Vagina (tissue), 2 donors: ENCODE measurements around the gene LSM11.

ENCODE experiments used
- POLR2A ChIP-seq, 2 donors: fragments of 450-650 bp; IDR thresholded peaks; one replicate each; pipeline ENCODE4 v1.6.1; 2017; ENCODE audit warnings: antibody characterized with exemption in 2 of 2, mild to moderate bottlenecking in 2 of 2, moderate library complexity in 2 of 2
- TF ChIP-seq, protein P1 (sequence below), 3 experiments: fragments of 450-650 bp in 2 of 3; fragments of 200-600 bp in 1 of 3; sonication (generic) in 1 of 3; IDR thresholded peaks; one replicate each; pipeline ENCODE4 v1.5.1; 2017 to 2019; ENCODE audit warnings: antibody characterized with exemption in 3 of 3, mild to moderate bottlenecking in 2 of 3, moderate library complexity in 2 of 3

GRCh38 chr5:157708866-157709265 lies 34.6 kb upstream of the LSM11 start:
- TF ChIP-seq, protein P1, sequence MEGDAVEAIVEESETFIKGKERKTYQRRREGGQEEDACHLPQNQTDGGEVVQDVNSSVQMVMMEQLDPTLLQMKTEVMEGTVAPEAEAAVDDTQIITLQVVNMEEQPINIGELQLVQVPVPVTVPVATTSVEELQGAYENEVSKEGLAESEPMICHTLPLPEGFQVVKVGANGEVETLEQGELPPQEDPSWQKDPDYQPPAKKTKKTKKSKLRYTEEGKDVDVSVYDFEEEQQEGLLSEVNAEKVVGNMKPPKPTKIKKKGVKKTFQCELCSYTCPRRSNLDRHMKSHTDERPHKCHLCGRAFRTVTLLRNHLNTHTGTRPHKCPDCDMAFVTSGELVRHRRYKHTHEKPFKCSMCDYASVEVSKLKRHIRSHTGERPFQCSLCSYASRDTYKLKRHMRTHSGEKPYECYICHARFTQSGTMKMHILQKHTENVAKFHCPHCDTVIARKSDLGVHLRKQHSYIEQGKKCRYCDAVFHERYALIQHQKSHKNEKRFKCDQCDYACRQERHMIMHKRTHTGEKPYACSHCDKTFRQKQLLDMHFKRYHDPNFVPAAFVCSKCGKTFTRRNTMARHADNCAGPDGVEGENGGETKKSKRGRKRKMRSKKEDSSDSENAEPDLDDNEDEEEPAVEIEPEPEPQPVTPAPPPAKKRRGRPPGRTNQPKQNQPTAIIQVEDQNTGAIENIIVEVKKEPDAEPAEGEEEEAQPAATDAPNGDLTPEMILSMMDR (IDR thresholded peaks at IDR 0.05): no peak
- TF ChIP-seq POLR2A (IDR thresholded peaks at IDR 0.05): no peak
